Epidermal melanocyte (primary cell): ENCODE data around the gene ABCC3.

Source experiments
- DNase-seq: peaks from one replicate; pipeline ENCODE4 v3.0.0; 2011; ENCODE audit warnings: low spot score; ENCODE audit not compliant: insufficient read length

ABCC3 gene

GRCh38 chr17:50627782-50628601, 6.7 kb upstream of the ABCC3 start:
- no peak for DNase-seq

GRCh38 chr17:50629902-50630301, 4.8 kb upstream of the ABCC3 start:
- no peak for DNase-seq

- no peak for DNase-seq
Measured at GRCh38 chr17:50630524-50631194, 4.0 kb upstream of the ABCC3 start.

GRCh38 chr17:50631195-50631907, 3.3 kb upstream of the ABCC3 start:
- no peak for DNase-seq

GRCh38 chr17:50631908-50632571, 2.6 kb upstream of the ABCC3 start:
- DNase-seq = no peak

- DNase-seq = no peak
Measured at GRCh38 chr17:50632637-50633036, 2.0 kb upstream of the ABCC3 start.

GRCh38 chr17:50633683-50634082, 998 bp upstream of the ABCC3 start:
- no peak for DNase-seq

- peak; percentile 20 for DNase-seq
Measured at GRCh38 chr17:50634915-50635731, 442 bp downstream of the ABCC3 start.

GRCh38 chr17:50635732-50635981, 976 bp downstream of the ABCC3 start:
- no peak for DNase-seq

- peak; percentile 13 for DNase-seq
Measured at GRCh38 chr17:50635982-50636803, 1.5 kb downstream of the ABCC3 start.

- no peak for DNase-seq
Measured at GRCh38 chr17:50636804-50637195, 2.1 kb downstream of the ABCC3 start.

- peak; percentile 4 for DNase-seq
Measured at GRCh38 chr17:50637829-50638605, 3.3 kb downstream of the ABCC3 start.

- peak; percentile 14 for DNase-seq
Measured at GRCh38 chr17:50638606-50638965, 3.9 kb downstream of the ABCC3 start.

GRCh38 chr17:50638966-50639713, 4.5 kb downstream of the ABCC3 start:
- peak; percentile 68 for DNase-seq

- peak; percentile 14 for DNase-seq
Measured at GRCh38 chr17:50640686-50641351, 6.1 kb downstream of the ABCC3 start.

- DNase-seq = no peak
Measured at GRCh38 chr17:50641357-50641756, 6.7 kb downstream of the ABCC3 start.

GRCh38 chr17:50642071-50642721, 7.5 kb downstream of the ABCC3 start:
- no peak for DNase-seq
